IMR-90 (cell line): Measurements from ENCODE around the gene MS4A13. TPM values are rescaled to one million over a fixed set of nuclear protein-coding genes. Genes with fewer than 3 reads are reported as not detected.

Experiments
- ATAC-seq: fragments of 200-7000 bp; cut with Tn5 transposase; 2 replicates; pipeline ENCODE4 v1.9.1; 2020; ENCODE audit warnings: low read depth, mild to moderate bottlenecking, moderate library complexity
- BruUV-seq: library from RNA; stranded (reverse); fragments of 400-500 nt; replicated peaks from 2 replicates; lab custom pipeline; 2021; lab: Mats Ljungman, UMichigan
- CTCF ChIA-PET: fragments of 300-600 bp; formaldehyde crosslinking; extraction: SDS; loops from one replicate; lab custom pipeline; 2021; ENCODE audit warnings: antibody characterized with exemption; lab: Yijun Ruan, JAX
- POLR2A ChIA-PET: fragments of 300-600 bp; sonication (Branson Sonifier 250); formaldehyde crosslinking; loops from one replicate; lab custom pipeline; 2022; ENCODE audit warnings: antibody characterized with exemption; ENCODE audit not compliant: unreplicated experiment; lab: Charles Lee
- DNase-seq: peaks from one replicate; pipeline ENCODE4 v3.0.0; 2013
- H2AFZ ChIP-seq: replicated peaks from 2 replicates; pipeline ENCODE3; 2013; ENCODE audit warnings: low read length, mild to moderate bottlenecking; ENCODE audit not compliant: poor library complexity
- H2AK5ac ChIP-seq: 2 replicates; pipeline ENCODE4 v1.6.1; 2013; ENCODE audit warnings: low read depth, low read length, inconsistent platforms
- H2AK9ac ChIP-seq: replicated peaks from 2 replicates; pipeline ENCODE3; 2013; ENCODE audit warnings: mild to moderate bottlenecking, low read depth, low read length, moderate library complexity; ENCODE audit not compliant: poor library complexity
- H2BK120ac ChIP-seq: 2 replicates; pipeline ENCODE4 v1.6.1; 2013; ENCODE audit warnings: low read depth, low read length, inconsistent platforms
- H2BK15ac ChIP-seq: 3 replicates; pipeline ENCODE4 v1.6.1; 2013; ENCODE audit warnings: low read depth, low read length, inconsistent platforms
- H2BK20ac ChIP-seq: 2 replicates; pipeline ENCODE4 v1.6.1; 2013; ENCODE audit warnings: low read depth, mild to moderate bottlenecking, inconsistent platforms, low read length, moderate library complexity
- H2BK5ac ChIP-seq: 2 replicates; pipeline ENCODE4 v1.6.1; 2013; ENCODE audit warnings: mild to moderate bottlenecking, low read depth, low read length, inconsistent platforms; ENCODE audit not compliant: poor library complexity, severe bottlenecking
- H3K14ac ChIP-seq: replicated peaks from 2 replicates; pipeline ENCODE4 v1.6.1; 2013; ENCODE audit warnings: low read depth, low read length, inconsistent platforms
- H3K18ac ChIP-seq: 2 replicates; pipeline ENCODE4 v1.6.1; 2013; ENCODE audit warnings: low read depth, low read length, control low read depth
- H3K23ac ChIP-seq: 2 replicates; pipeline ENCODE4 v1.6.1; 2013; ENCODE audit warnings: low read depth, low read length, inconsistent platforms
- H3K27ac ChIP-seq: 2 replicates; pipeline ENCODE4 v1.5.1; 2013; ENCODE audit warnings: mild to moderate bottlenecking, control low read depth, low read length; ENCODE audit not compliant: insufficient read depth
- H3K27me3 ChIP-seq: 2 replicates; pipeline ENCODE4 v1.6.1; 2013; ENCODE audit warnings: low read length; ENCODE audit not compliant: control insufficient read depth, insufficient read depth
- H3K36me3 ChIP-seq: 2 replicates; pipeline ENCODE4 v1.6.1; 2013; ENCODE audit warnings: low read length, mixed read lengths; ENCODE audit not compliant: control insufficient read depth, insufficient read depth
- H3K4ac ChIP-seq: 2 replicates; pipeline ENCODE4 v1.6.1; 2013; ENCODE audit warnings: low read depth, low read length, inconsistent platforms
- H3K4me1 ChIP-seq: 2 replicates; pipeline ENCODE4 v1.6.1; 2013; ENCODE audit warnings: low read length, mixed read lengths; ENCODE audit not compliant: control insufficient read depth, insufficient read depth
- H3K4me2 ChIP-seq: 2 replicates; pipeline ENCODE4 v1.6.1; 2013; ENCODE audit warnings: low read depth, mild to moderate bottlenecking, control low read depth, low read length, moderate library complexity
- H3K4me3 ChIP-seq: 2 replicates; pipeline ENCODE4 v1.5.1; 2013; ENCODE audit warnings: low read depth, mild to moderate bottlenecking, control low read depth, low read length, moderate library complexity; ENCODE audit not compliant: insufficient read depth
- H3K56ac ChIP-seq: 2 replicates; pipeline ENCODE4 v1.6.1; 2013; ENCODE audit warnings: low read length, inconsistent platforms; ENCODE audit not compliant: insufficient read depth; ENCODE audit errors: extremely low read depth
- H3K79me1 ChIP-seq, 2 experiments: 2 replicates each; pipeline ENCODE4 v1.6.1; 2013; ENCODE audit warnings: low read length in 2 of 2, inconsistent platforms in 1 of 2, low read depth in 1 of 2
- H3K9ac ChIP-seq: 2 replicates; pipeline ENCODE4 v1.6.1; 2013; ENCODE audit warnings: low read depth, low read length, control low read depth
- H3K9me1 ChIP-seq: 2 replicates; pipeline ENCODE4 v1.6.1; 2013; ENCODE audit warnings: low read length, inconsistent platforms; ENCODE audit not compliant: insufficient read depth
- H3K9me3 ChIP-seq: 2 replicates; pipeline ENCODE4 v1.6.1; 2013; ENCODE audit warnings: low read length; ENCODE audit not compliant: control insufficient read depth, insufficient read depth
- H4K20me1 ChIP-seq: 2 replicates; pipeline ENCODE4 v1.6.1; 2013; ENCODE audit warnings: low read length, inconsistent platforms; ENCODE audit not compliant: insufficient read depth
- H4K5ac ChIP-seq: 2 replicates; pipeline ENCODE4 v1.6.1; 2013; ENCODE audit warnings: mild to moderate bottlenecking, low read depth, low read length, control low read depth
- H4K8ac ChIP-seq, 2 experiments: 2 replicates each; pipeline ENCODE4 v1.6.1; 2013; ENCODE audit warnings: low read depth in 2 of 2, low read length in 2 of 2, control low read depth in 1 of 2, inconsistent platforms in 1 of 2
- H4K91ac ChIP-seq: 2 replicates; pipeline ENCODE4 v1.6.1; 2013; ENCODE audit warnings: low read depth, low read length, inconsistent platforms; ENCODE audit not compliant: insufficient read depth
- BHLHE40 ChIP-seq: fragments of 150-350 bp; IDR thresholded peaks from 2 replicates; pipeline ENCODE4 v1.6.1; 2016; ENCODE audit warnings: mild to moderate bottlenecking, low read depth, low read length
- CEBPB ChIP-seq: IDR thresholded peaks from 2 replicates; pipeline ENCODE4 v1.6.1; 2012; ENCODE audit warnings: low read depth, low read length, improper control_type of control experiment
- CHD1 ChIP-seq: IDR thresholded peaks from 2 replicates; pipeline ENCODE4 v1.6.1; 2012; ENCODE audit warnings: low read depth, low read length, improper control_type of control experiment
- CTCF ChIP-seq: conservative IDR thresholded peaks from 2 replicates; pipeline ENCODE4 v1.5.1; 2012; ENCODE audit warnings: mild to moderate bottlenecking, low read depth, low read length, improper control_type of control experiment
- ELK1 ChIP-seq: fragments of 150-350 bp; IDR thresholded peaks from 2 replicates; pipeline ENCODE4 v1.6.1; 2016; ENCODE audit warnings: low read depth, mild to moderate bottlenecking, low read length, moderate library complexity, borderline replicate concordance
- FOS ChIP-seq: fragments of 150-350 bp; IDR thresholded peaks from 2 replicates; pipeline ENCODE4 v1.6.1; 2016; ENCODE audit warnings: low read depth, low read length
- MAFK ChIP-seq: IDR thresholded peaks from 2 replicates; pipeline ENCODE4 v1.6.1; 2012; ENCODE audit warnings: low read depth, low read length, improper control_type of control experiment
- MAZ ChIP-seq: IDR thresholded peaks from 2 replicates; pipeline ENCODE4 v1.6.1; 2012; ENCODE audit warnings: low read depth, mild to moderate bottlenecking, low read length, improper control_type of control experiment, moderate library complexity, borderline replicate concordance
- MXI1 ChIP-seq: IDR thresholded peaks from 2 replicates; pipeline ENCODE4 v1.6.1; 2012; ENCODE audit warnings: low read depth, mild to moderate bottlenecking, low read length, moderate library complexity, borderline replicate concordance
- NFE2L2 ChIP-seq: fragments of 150-350 bp; IDR thresholded peaks from 2 replicates; pipeline ENCODE4 v1.6.1; 2016; ENCODE audit warnings: low read depth, mild to moderate bottlenecking, low read length
- POLR2A ChIP-seq: IDR thresholded peaks from 2 replicates; pipeline ENCODE4 v1.6.1; 2012; ENCODE audit warnings: mild to moderate bottlenecking, low read depth, low read length
- RAD21 ChIP-seq: IDR thresholded peaks from 2 replicates; pipeline ENCODE4 v1.6.1; 2012; ENCODE audit warnings: low read length, improper control_type of control experiment
- RCOR1 ChIP-seq: IDR thresholded peaks from 2 replicates; pipeline ENCODE4 v1.6.1; 2012; ENCODE audit warnings: mild to moderate bottlenecking, low read length, improper control_type of control experiment; ENCODE audit not compliant: insufficient replicate concordance
- RFX5 ChIP-seq: IDR thresholded peaks from 2 replicates; pipeline ENCODE4 v1.8.0; 2012; ENCODE audit warnings: low read depth, mild to moderate bottlenecking, low read length, moderate library complexity
- SMC3 ChIP-seq: fragments of 150-350 bp; IDR thresholded peaks from 2 replicates; pipeline ENCODE4 v1.6.1; 2016; ENCODE audit warnings: low read depth, mild to moderate bottlenecking, antibody characterized with exemption, low read length, moderate library complexity
- USF2 ChIP-seq: fragments of 150-350 bp; IDR thresholded peaks from 2 replicates; pipeline ENCODE4 v1.6.1; 2017; ENCODE audit warnings: mild to moderate bottlenecking, antibody characterized with exemption, low read length, low read depth
- WGBS, 2 experiments: methylation state at CpG; one replicate each; pipeline versions ENCODE4 v1.1.5 to v1.1.7; 2013; ENCODE audit warnings: missing lambda C conversion rate in 2 of 2; ENCODE audit not compliant: insufficient read length in 1 of 2; ENCODE audit errors: extremely low coverage in 2 of 2; 5-methylcytosine and 5-hydroxymethylcytosine counted together
- dilution Hi-C: fragments of 300-500 bp; cut with HindIII; formaldehyde crosslinking; loops from one replicate; pipeline ENCODE4 v1.14.3; 2018; ENCODE audit warnings: low sequenced_read_pairs; ENCODE audit not compliant: unreplicated experiment
- in situ Hi-C: fragments of 300-500 bp; cut with MboI; formaldehyde crosslinking; loops from 3 replicates; pipeline ENCODE4 v1.14.3; 2019; ENCODE audit warnings: low sequenced_read_pairs, inconsistent platforms, mixed read lengths
- intact Hi-C: fragments of 100-400 bp; cut with micrococcal nuclease; formaldehyde crosslinking; loops from 2 replicates; pipeline ENCODE4 v1.10.0; 2022
- polyA plus RNA-seq, 3 experiments: library from polyadenylated mRNA; depleted of rRNA; stranded (reverse); fragments of >200 nt; gene quantifications; 2 replicates each; pipeline ENCODE4 v1.2.3, GENCODE V29; 2012; ENCODE audit warnings: low replicate concordance in 1 of 3
- total RNA-seq: library from RNA; depleted of rRNA; stranded (reverse); fragments of >200 nt; gene quantifications from 2 replicates; pipeline ENCODE4 v1.2.3, GENCODE V29; 2012

The MS4A13 gene
- total and polyA plus RNA-seq, 2 of the 4 experiments (the other 2 are of a cell fraction) = not detected

GRCh38 chr11:60530454-60531100 is 15.4 kb downstream of the MS4A13 start:
- no TSS peak for BruUV-seq

More at GRCh38 chr11:60530454-60531100, 15.4 kb downstream of the MS4A13 start:
- Histone ChIP-seq H3K14ac (no peak overlapping the region), H2BK120ac (no peak overlapping the region), H3K9me1 (no peaks in the 10 kb centered on the region), H3K18ac (no peak overlapping the region), H2BK15ac (no peak overlapping the region), H3K9ac (no peak overlapping the region), H4K91ac (no peak overlapping the region), H2AK5ac (no peak overlapping the region), H3K36me3 (no peaks in the 10 kb centered on the region), H3K4me2 (no peak overlapping the region), H2BK5ac (no peak overlapping the region), H3K23ac (no peak overlapping the region), H4K5ac (no peak overlapping the region), H3K27me3 (no peaks in the 10 kb centered on the region), H3K79me1 (no peaks in the 10 kb centered on the region), H2AK9ac (no peak overlapping the region), H3K4me1 (no peaks in the 10 kb centered on the region), H4K8ac (no peak overlapping the region), H4K20me1 (no peaks in the 10 kb centered on the region), H2BK20ac (no peak overlapping the region), H3K27ac (no peak overlapping the region), H3K4ac (no peak overlapping the region), H3K9me3 (no peaks in the 10 kb centered on the region), H3K4me3 (no peak overlapping the region), H2AFZ (no peak overlapping the region), H3K56ac (no peak overlapping the region)
- 83% methylated on average over 2 of the region's 3 CpGs; no CpG with 5 or more reads in 1 of the 2 experiments for WGBS, 2 experiments
- no peak for TF ChIP-seq ELK1
- no peak for TF ChIP-seq RFX5
- TF ChIP-seq MXI1 = no peak
- TF ChIP-seq MAFK = no peak
- no peak for TF ChIP-seq CTCF
- TF ChIP-seq USF2 = no peak
- TF ChIP-seq BHLHE40 = no peak
- TF ChIP-seq RCOR1 = no peak
- no peak for TF ChIP-seq MAZ
- TF ChIP-seq SMC3 = no peak
- no peak for TF ChIP-seq RAD21
- TF ChIP-seq CHD1 = no peak
- TF ChIP-seq POLR2A = no peak
- no peak for TF ChIP-seq NFE2L2
- no peak for TF ChIP-seq FOS
- no peak for TF ChIP-seq CEBPB
- in situ Hi-C loops (no loop called here), intact Hi-C loops (no loop called here), dilution Hi-C loops (no loop called here)
- no peak for ATAC-seq
- CTCF ChIA-PET = no interaction called here
- no peak for DNase-seq
- POLR2A ChIA-PET = no interaction called here
